Muscle of leg (tissue), 11 donors: ENCODE measurements around the gene SNRNP200. TPM values are rescaled to one million over a fixed set of nuclear protein-coding genes. Genes with fewer than 3 reads are reported as not detected.

ENCODE experiments used
- DNase-seq: peaks from one replicate; pipeline ENCODE4 v3.0.0; 2013
- H3K27ac ChIP-seq: one replicate; pipeline ENCODE4 v1.5.1; 2013; ENCODE audit warnings: mild to moderate bottlenecking, low read length, control low read depth
- H3K27me3 ChIP-seq: one replicate; pipeline ENCODE4 v1.6.1; 2013; ENCODE audit warnings: low read length; ENCODE audit not compliant: control insufficient read depth, insufficient read depth
- H3K36me3 ChIP-seq: one replicate; pipeline ENCODE4 v1.6.1; 2013; ENCODE audit warnings: low read length; ENCODE audit not compliant: control insufficient read depth, insufficient read depth
- H3K4me1 ChIP-seq: one replicate; pipeline ENCODE4 v1.6.1; 2013; ENCODE audit warnings: low read length; ENCODE audit not compliant: control insufficient read depth, insufficient read depth
- H3K4me3 ChIP-seq: one replicate; pipeline ENCODE4 v1.5.1; 2013; ENCODE audit warnings: low read length, control low read depth
- H3K9me3 ChIP-seq: replicated peaks from 2 replicates; pipeline ENCODE4 v1.6.1; 2013; ENCODE audit warnings: low read depth, low read length; ENCODE audit not compliant: control insufficient read depth
- WGBS: methylation state at CpG from one replicate; pipeline ENCODE4 v1.1.5; 2013; ENCODE audit warnings: missing lambda C conversion rate; ENCODE audit not compliant: insufficient coverage; 5-methylcytosine and 5-hydroxymethylcytosine counted together
- polyA plus RNA-seq, 8 donors: library from polyadenylated mRNA; unstranded; fragments of 120-200 nt; gene quantifications; one replicate each; pipeline versions ENCODE4 v1.2.1 to v1.2.3, GENCODE V29; 2013; ENCODE audit warnings: inconsistent platforms in 1 of 8, low replicate concordance in 1 of 8; ENCODE audit not compliant: insufficient read length in 8 of 8, insufficient read depth in 1 of 8
- total RNA-seq: library from RNA; stranded (reverse); fragments of 120-200 nt; gene quantifications from one replicate; pipeline ENCODE4 v1.2.4, GENCODE V29; 2013

SNRNP200 gene
- total and polyA plus RNA-seq, 9 donors = 41.9 to 106 (median 97.3) TPM

DNA sequence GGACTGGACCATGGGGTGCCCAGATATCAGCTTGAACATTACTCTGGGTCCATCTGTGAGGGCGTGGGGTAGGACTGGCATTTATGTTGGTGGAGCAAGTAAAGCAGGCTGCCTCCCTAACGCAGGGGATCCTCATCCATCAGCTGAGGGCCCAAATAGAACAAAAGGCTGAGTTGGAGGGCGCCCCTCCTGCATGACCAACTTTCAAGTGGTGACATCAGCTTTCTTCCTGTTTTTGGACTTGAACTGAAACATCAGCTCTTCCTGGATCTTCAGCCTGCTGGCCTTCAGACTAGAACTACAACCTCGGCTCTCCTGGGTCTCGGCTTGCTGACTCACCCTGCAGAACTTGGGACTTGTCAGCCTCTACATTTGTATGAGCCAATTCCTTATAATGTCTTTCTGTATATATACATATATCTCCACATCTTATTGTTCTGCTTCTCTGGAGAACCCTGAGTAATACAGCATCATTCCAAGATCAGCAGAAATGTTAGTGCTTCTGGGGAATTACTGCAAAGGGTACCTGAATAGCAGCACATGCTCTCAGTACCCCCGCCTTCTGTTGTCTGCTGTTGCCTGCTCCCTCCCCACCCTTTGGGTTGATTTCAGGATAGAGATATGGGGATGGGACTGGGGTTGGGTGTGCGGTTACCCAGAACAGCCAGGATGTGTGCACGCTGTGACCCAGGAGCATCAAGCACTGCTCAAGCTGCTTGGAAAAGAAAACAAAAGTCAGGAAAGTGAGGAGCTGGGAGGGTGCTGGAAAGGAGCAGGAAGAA is 59.5 kb downstream of the SNRNP200 start:
- Histone ChIP-seq H3K36me3 (peaks cover 14% of the 10 kb centered on the region), H3K27ac (no peak overlapping the region), H3K4me1 (peaks cover 30% of the 10 kb centered on the region), H3K27me3 (no peaks in the 10 kb centered on the region), H3K9me3 (no peaks in the 10 kb centered on the region), H3K4me3 (no peak overlapping the region)
- 86% methylated on average over 5 of the region's 8 CpGs for WGBS
- peak; percentile 53 for DNase-seq

DNA sequence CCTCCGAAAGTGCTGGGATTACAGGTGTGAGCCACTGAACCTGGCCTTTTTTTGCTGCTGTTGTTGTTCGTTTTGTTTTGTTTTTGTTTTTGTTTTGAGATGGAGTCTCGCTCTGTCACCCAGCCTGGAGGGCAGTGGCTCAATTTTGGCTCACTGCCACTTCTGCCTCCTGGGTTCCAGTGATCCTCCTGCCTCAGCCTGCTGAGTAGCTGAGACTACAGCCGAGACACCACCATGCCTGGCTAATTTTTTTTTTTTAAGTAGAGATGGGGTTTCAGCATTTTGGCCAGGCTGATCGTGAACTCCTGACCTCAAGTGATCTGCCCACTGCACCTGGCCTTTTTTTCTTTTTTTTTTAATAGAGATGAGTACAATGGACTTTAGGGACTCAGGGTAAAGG is 61.5 kb downstream of the SNRNP200 start:
- DNase-seq = no peak
- Histone ChIP-seq H3K9me3 (no peaks in the 10 kb centered on the region), H3K27ac (no peak overlapping the region), H3K4me3 (no peak overlapping the region), H3K27me3 (no peaks in the 10 kb centered on the region), H3K36me3 (peaks cover 17% of the 10 kb centered on the region), H3K4me1 (peaks cover 36% of the 10 kb centered on the region)
- WGBS = 90% methylated on average over 3 of the region's 5 CpGs

DNA sequence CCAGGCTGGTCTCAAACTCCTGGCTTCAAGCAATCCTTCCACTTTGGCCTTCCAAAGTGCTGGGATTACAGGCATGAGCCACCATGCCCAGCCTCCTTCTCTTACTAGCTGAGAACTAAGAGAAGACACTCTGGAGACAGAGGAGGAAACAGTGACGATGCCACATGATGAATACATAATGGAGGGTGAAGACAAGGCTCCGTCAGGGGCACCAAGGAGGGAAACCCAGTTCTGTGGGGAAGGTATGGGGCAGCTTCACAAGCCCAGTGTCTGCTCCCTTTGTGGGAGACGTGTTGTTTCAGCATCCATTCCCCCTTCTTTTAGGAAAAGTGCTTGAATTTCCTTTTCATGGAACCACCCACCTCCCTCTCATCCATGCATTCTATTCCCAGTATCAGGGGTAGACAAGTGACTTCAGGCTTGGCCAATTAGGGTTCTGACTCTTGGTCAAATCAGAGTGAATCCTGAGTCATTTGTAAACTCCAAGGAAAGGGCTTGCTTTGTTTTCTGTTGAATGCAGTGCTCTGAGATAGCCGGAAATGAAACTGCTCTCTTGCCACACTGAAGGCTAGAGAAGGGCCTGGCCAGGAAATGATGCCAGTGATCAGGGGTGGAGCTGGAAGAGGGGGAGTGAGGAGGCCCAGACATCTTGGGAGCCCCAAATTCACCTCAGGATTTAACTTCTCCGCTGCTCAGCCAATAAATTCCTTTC is 63.3 kb downstream of the SNRNP200 start:
- Histone ChIP-seq H3K4me1 (peaks cover 34% of the 10 kb centered on the region), H3K9me3 (no peaks in the 10 kb centered on the region), H3K4me3 (no peak overlapping the region), H3K27ac (peak overlapping the region; percentile 85), H3K36me3 (peaks cover 17% of the 10 kb centered on the region), H3K27me3 (no peaks in the 10 kb centered on the region)
- DNase-seq = peak; percentile 73
- WGBS = 65% methylated on average over 2 of the region's 5 CpGs

DNA sequence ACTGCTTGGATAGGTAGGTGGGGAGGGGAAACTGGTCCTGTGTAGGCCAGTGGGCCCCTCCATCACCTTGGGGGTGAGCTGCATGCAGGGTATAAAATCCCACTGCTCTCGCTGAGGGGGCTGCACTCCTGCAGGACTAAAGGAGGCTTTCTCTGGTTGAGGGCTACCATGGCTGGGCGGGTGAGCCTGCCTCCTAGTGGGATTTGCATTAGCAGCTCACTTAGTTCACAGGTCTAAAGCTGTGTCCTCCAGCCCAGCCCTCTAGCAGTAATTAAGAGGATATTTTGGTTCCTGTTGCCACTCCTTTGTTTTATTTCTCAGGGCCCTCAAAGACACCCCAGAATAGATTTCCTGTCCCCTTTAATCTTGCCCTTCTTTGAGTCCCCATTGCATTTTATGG is 64.1 kb downstream of the SNRNP200 start:
- no peak for DNase-seq
- WGBS = 69% methylated on average over 2 of the region's 2 CpGs
- H3K4me1 ChIP-seq = peaks cover 27% of the 10 kb centered on the region
- H3K27me3 ChIP-seq = no peaks in the 10 kb centered on the region
- H3K9me3 ChIP-seq = no peaks in the 10 kb centered on the region
- H3K36me3 ChIP-seq = peaks cover 10% of the 10 kb centered on the region
- no peak overlapping the region for H3K4me3 ChIP-seq
- H3K27ac ChIP-seq = peak overlapping the region; percentile 53

DNA sequence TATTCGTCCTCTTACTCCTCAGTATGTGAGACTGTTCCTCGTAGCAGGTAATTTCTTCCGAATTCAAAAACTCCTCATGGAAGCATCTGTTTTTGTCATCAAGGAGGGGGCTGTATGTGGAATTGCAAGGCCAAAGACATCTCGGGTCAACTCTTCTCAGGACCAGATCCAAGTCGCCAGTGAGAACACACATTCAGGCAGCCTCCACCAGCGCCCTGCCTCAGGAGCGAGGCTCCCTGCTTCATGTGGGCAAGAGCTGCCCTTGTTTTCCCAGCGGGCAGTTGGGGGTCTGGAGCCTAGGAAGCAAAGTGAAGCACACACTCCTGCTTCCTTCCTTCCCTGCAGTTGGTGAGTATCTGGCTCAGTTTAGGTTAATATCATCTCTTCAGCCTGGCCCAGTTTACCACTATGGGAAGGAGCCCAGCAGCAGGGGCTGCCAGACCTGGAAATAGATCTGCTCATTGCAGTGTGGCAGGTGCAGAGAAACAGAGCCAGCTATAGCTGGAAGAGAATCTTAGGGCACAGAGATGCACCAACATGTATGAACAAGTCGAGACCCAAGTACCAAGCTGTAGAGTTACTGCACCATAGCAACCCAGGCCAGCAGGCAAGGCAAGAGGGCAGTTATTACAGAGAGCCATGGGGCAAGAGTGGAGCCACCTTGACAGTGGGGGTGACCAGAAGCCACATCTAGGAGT is 64.9 kb downstream of the SNRNP200 start:
- 75% methylated on average over 4 of the region's 9 CpGs for WGBS
- Histone ChIP-seq H3K27me3 (no peaks in the 10 kb centered on the region), H3K4me3 (no peak overlapping the region), H3K36me3 (peaks cover 10% of the 10 kb centered on the region), H3K4me1 (peaks cover 27% of the 10 kb centered on the region), H3K9me3 (no peaks in the 10 kb centered on the region), H3K27ac (peak overlapping the region; percentile 53)
- peak; percentile 47 for DNase-seq

DNA sequence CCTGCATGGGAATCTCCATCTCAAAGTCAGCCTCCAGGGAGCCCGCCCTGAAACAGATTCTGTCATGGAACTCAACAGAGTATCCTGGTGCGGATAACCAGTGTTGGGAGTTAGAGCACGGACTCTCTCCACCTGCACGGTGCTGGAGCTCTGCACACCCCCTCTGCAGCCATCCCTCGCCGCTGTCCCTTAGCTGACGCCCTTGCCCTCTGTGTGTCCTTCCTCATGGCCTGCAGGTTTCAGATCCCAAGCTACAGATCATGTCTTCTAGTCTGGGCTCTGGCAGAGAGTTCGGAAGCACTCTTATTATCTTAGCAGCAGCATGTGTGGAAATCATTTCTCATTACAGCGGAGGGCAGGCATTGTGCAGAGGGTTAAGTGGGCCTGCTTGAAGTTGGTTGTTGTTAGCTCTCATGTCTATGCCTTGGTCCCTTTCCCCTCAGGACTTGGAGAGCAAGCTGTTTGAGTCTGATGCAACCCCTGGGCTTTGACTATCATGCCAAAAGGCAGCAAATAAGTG is 65.5 kb downstream of the SNRNP200 start:
- DNase-seq = no peak
- no peaks in the 10 kb centered on the region for H3K27me3 ChIP-seq
- peaks cover 27% of the 10 kb centered on the region for H3K4me1 ChIP-seq
- H3K27ac ChIP-seq = peak overlapping the region; percentile 35
- no peaks in the 10 kb centered on the region for H3K9me3 ChIP-seq
- WGBS = 69% methylated on average over 7 of the region's 9 CpGs
- H3K4me3 ChIP-seq = no peak overlapping the region
- peaks cover 10% of the 10 kb centered on the region for H3K36me3 ChIP-seq

DNA sequence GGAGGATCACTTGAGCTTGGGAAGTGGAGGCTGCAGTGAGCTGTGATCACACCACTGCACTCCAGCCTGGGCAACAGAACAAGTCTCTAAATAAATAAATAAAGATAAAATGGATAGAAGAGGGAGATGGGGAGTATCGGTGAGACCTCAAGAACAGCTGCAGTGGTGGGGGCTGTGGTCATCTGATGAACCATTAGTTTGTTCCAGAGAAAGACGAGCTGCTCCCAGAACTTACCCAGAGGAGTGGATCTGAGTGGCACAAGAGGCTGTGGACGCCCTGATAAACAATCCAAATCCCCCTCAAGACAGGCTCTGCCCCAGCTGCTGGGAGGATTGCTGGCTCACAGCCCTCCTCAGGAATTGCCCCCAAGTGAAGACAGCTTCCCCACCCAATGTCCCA is 66.3 kb downstream of the SNRNP200 start:
- H3K4me1 ChIP-seq = peaks cover 27% of the 10 kb centered on the region
- H3K27ac ChIP-seq = no peak overlapping the region
- no peak overlapping the region for H3K4me3 ChIP-seq
- H3K36me3 ChIP-seq = peaks cover 10% of the 10 kb centered on the region
- no peak for DNase-seq
- WGBS = 86% methylated on average over 2 of the region's 3 CpGs
- no peaks in the 10 kb centered on the region for H3K9me3 ChIP-seq
- H3K27me3 ChIP-seq = no peaks in the 10 kb centered on the region

DNA sequence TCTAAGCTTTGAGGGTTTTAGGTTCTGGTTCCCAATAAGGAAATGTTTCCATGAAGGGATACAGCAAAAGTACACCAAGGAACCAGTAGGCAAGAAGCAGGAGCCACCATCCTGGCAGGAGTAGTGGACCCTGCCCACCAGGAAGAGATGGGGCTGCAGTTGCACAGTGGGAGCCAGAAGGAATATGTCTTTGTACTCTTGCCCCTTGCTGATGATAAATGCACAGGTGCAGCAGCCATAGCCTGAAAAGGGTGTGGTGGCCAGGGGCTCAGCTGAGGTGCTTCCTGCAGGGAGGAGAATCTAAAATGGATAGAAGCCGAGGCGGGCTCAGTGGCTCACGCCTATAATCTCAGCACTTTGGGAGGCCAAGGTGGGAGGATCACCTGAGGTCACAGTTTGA is 67.1 kb downstream of the SNRNP200 start:
- H3K27ac ChIP-seq = no peak overlapping the region

DNA sequence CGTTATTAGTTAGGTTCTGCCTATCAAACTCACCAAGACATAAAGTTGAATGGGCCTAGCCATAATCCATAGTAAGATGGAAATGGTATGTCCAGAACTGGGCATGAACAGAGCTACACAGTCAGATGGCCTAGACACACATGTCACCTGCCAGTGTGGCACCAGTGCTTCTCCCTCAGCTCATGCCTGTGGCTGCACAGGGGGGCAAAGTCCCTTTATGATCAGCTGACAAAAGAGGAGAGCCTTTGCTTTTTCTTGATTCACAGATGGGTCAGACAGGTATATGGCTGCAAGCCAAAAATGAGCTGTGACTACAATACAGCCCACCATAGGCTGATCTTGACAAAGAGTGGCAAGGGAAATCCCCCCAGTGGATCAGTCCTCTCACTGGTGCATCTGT is 68.5 kb downstream of the SNRNP200 start:
- Histone ChIP-seq H3K9me3 (no peaks in the 10 kb centered on the region), H3K36me3 (peaks cover 10% of the 10 kb centered on the region), H3K4me3 (no peak overlapping the region), H3K4me1 (peaks cover 24% of the 10 kb centered on the region), H3K27me3 (no peaks in the 10 kb centered on the region), H3K27ac (no peak overlapping the region)
- WGBS = no CpG with 5 or more reads among the region's 1 CpG
- no peak for DNase-seq

More for the DNA sequence above, 67.1 kb downstream of the SNRNP200 start:
- no peaks in the 10 kb centered on the region for H3K9me3 ChIP-seq
- no peak overlapping the region for H3K4me3 ChIP-seq
- 100% methylated on average over 2 of the region's 3 CpGs for WGBS
- no peak for DNase-seq
- peaks cover 27% of the 10 kb centered on the region for H3K4me1 ChIP-seq
- no peaks in the 10 kb centered on the region for H3K27me3 ChIP-seq
- H3K36me3 ChIP-seq = peaks cover 10% of the 10 kb centered on the region

DNA sequence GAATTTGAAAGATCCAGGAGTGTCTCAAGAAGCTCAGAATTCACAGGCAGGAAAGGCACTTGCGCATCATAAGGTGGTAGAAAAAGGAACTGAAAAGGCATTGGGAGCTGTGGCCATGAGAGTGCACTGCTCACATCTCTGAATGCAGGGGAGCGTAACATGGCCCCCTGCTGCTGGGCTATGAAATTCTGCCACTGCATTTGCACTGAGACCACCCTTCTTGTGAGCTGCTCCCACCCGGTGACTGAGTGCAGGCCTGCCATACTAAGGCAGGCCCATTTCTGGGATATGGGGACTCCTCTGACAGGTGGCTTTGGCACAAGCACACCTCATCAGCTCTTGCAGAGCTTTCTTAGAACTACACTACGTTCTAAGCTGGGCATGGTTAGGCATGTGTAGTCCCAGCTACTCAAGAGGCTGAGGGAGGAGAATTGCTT is 71.4 kb downstream of the SNRNP200 start:
- H3K4me1 ChIP-seq = no peaks in the 10 kb centered on the region
- no peak for DNase-seq
- 64% methylated on average over 3 of the region's 4 CpGs for WGBS
- no peaks in the 10 kb centered on the region for H3K27me3 ChIP-seq
- no peak overlapping the region for H3K4me3 ChIP-seq
- H3K9me3 ChIP-seq = no peaks in the 10 kb centered on the region
- H3K27ac ChIP-seq = no peak overlapping the region
- H3K36me3 ChIP-seq = no peaks in the 10 kb centered on the region
